ENCODE results near the gene DSP. TPM values are rescaled to one million over a fixed set of nuclear protein-coding genes. Genes with fewer than 3 reads are reported as not detected.
A peak's percentile ranks its signal among the peaks of the same experiment; 100 is the strongest.

The DSP gene
- total and polyA plus RNA-seq, 2 experiments from 2014 or later = 16.8 to 43.7 TPM

- Histone ChIP-seq H3K36me3 (ENCODE audit: insufficient read depth) (no peaks in the 10 kb centered on the region; the same call in 1 of the 2 replicates), H3K79me2 (replicated peaks; ENCODE audit: insufficient read depth) (no peaks in the 10 kb centered on the region; the same call in 1 of the 2 replicates), H3K27me3 (ENCODE audit: insufficient read depth) (no peaks in the 10 kb centered on the region), H4K20me1 (replicated peaks; ENCODE audit: insufficient read depth) (no peaks in the 10 kb centered on the region; the same call in 1 of the 2 replicates), H3K9me2 (ENCODE audit: insufficient read depth) (no peaks in the 10 kb centered on the region), H3K4me2 (no peak overlapping the region), H2AFZ (no peak overlapping the region), H3K27ac (ENCODE audit: low read depth) (no peak overlapping the region), H3F3A (replicated peaks; ENCODE audit: low read depth) (no peaks in the 10 kb centered on the region), H3K4me3 (no peak overlapping the region), H3K4me1 (ENCODE audit: insufficient read depth) (no peaks in the 10 kb centered on the region)
- ATAC-seq (no peak), DNase-seq (ENCODE audit: low spot score) (no peak)
- Mint-ChIP-seq H3K9me3 (no peaks in the 10 kb centered on the region), H3K4me1 (peaks cover 10% of the 10 kb centered on the region; the same call in 2 of the 3 replicates), H3K36me3 (ENCODE audit: low read depth) (peaks cover 11% of the 10 kb centered on the region; the same call in 2 of the 3 replicates), H3K27ac (0 out of 2 replicates have a peak overlapping the region, but pooled peaks have one; percentile 39), H3K27me3 (ENCODE audit: insufficient read depth, low read depth, poor library complexity) (no peaks in the 10 kb centered on the region), H3K4me3 (no peak overlapping the region)
- TF ChIP-seq ZNF331 (CRISPR knock-in tag; IDR thresholded peaks at IDR 0.05; ENCODE audit: low read depth) (no peak), REST (IDR thresholded peaks at IDR 0.05; ENCODE audit: unreplicated experiment) (no peak), ZNF114 (CRISPR knock-in tag; IDR thresholded peaks at IDR 0.05) (no peak), CTCF (conservative IDR thresholded peaks at IDR 0.05; ENCODE audit: low read depth in 2 of 2) (no peak), NANOG (IDR thresholded peaks at IDR 0.05; ENCODE audit: borderline replicate concordance) (no peak), EZH2 (IDR thresholded peaks at IDR 0.05; ENCODE audit: low read depth, unreplicated experiment) (no peak), JUNB (IDR thresholded peaks at IDR 0.05; ENCODE audit: unreplicated experiment) (no peak), STAT1 (IDR thresholded peaks at IDR 0.05; ENCODE audit: unreplicated experiment) (no peak), ETS1 (IDR thresholded peaks at IDR 0.05) (no peak), CREB1 (CRISPR knock-in tag; IDR thresholded peaks at IDR 0.05; ENCODE audit: low read depth) (no peak), POLR2AphosphoS5 (IDR thresholded peaks at IDR 0.05; ENCODE audit: low read depth) (no peak), EZH2phosphoT487 (IDR thresholded peaks at IDR 0.05; ENCODE audit: unreplicated experiment) (no peak)
- TF ChIP-seq, protein P1, sequence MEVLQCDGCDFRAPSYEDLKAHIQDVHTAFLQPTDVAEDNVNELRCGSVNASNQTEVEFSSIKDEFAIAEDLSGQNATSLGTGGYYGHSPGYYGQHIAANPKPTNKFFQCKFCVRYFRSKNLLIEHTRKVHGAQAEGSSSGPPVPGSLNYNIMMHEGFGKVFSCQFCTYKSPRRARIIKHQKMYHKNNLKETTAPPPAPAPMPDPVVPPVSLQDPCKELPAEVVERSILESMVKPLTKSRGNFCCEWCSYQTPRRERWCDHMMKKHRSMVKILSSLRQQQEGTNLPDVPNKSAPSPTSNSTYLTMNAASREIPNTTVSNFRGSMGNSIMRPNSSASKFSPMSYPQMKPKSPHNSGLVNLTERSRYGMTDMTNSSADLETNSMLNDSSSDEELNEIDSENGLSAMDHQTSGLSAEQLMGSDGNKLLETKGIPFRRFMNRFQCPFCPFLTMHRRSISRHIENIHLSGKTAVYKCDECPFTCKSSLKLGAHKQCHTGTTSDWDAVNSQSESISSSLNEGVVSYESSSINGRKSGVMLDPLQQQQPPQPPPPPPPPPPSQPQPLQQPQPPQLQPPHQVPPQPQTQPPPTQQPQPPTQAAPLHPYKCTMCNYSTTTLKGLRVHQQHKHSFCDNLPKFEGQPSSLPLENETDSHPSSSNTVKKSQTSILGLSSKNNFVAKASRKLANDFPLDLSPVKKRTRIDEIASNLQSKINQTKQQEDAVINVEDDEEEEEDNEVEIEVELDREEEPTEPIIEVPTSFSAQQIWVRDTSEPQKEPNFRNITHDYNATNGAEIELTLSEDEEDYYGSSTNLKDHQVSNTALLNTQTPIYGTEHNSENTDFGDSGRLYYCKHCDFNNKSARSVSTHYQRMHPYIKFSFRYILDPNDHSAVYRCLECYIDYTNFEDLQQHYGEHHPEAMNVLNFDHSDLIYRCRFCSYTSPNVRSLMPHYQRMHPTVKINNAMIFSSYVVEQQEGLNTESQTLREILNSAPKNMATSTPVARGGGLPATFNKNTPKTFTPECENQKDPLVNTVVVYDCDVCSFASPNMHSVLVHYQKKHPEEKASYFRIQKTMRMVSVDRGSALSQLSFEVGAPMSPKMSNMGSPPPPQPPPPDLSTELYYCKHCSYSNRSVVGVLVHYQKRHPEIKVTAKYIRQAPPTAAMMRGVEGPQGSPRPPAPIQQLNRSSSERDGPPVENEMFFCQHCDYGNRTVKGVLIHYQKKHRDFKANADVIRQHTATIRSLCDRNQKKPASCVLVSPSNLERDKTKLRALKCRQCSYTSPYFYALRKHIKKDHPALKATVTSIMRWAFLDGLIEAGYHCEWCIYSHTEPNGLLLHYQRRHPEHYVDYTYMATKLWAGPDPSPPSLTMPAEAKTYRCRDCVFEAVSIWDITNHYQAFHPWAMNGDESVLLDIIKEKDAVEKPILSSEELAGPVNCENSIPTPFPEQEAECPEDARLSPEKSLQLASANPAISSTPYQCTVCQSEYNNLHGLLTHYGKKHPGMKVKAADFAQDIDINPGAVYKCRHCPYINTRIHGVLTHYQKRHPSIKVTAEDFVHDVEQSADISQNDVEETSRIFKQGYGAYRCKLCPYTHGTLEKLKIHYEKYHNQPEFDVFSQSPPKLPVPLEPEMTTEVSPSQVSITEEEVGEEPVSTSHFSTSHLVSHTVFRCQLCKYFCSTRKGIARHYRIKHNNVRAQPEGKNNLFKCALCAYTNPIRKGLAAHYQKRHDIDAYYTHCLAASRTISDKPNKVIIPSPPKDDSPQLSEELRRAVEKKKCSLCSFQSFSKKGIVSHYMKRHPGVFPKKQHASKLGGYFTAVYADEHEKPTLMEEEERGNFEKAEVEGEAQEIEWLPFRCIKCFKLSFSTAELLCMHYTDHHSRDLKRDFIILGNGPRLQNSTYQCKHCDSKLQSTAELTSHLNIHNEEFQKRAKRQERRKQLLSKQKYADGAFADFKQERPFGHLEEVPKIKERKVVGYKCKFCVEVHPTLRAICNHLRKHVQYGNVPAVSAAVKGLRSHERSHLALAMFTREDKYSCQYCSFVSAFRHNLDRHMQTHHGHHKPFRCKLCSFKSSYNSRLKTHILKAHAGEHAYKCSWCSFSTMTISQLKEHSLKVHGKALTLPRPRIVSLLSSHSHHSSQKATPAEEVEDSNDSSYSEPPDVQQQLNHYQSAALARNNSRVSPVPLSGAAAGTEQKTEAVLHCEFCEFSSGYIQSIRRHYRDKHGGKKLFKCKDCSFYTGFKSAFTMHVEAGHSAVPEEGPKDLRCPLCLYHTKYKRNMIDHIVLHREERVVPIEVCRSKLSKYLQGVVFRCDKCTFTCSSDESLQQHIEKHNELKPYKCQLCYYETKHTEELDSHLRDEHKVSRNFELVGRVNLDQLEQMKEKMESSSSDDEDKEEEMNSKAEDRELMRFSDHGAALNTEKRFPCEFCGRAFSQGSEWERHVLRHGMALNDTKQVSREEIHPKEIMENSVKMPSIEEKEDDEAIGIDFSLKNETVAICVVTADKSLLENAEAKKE (CRISPR knock-in tag; IDR thresholded peaks at IDR 0.05) = no peak
Measured at GRCh38 chr6:7554533-7555275, 13.2 kb downstream of the DSP start.

Data from GM23338 (cell line).